ENCODE data around the gene ATP2B2.

Gene ATP2B2

GRCh38 chr3:10453431-10454163, 51.8 kb downstream of the ATP2B2 start:
- Histone ChIP-seq H3K79me2 (ENCODE audit: insufficient read depth, low read length) (no peaks in the 10 kb centered on the region), H3K9ac (ENCODE audit: low read depth, low read length) (no peak overlapping the region), H3K27ac (ENCODE audit: low read length) (no peak overlapping the region), H4K20me1 (ENCODE audit: insufficient read depth, low read length) (no peaks in the 10 kb centered on the region), H3K27me3 (ENCODE audit: insufficient read depth, low read length, poor library complexity) (no peaks in the 10 kb centered on the region), H3K4me2 (ENCODE audit: insufficient read depth, low read length) (no peak overlapping the region), H3K36me3 (ENCODE audit: insufficient read depth, low read length) (no peaks in the 10 kb centered on the region), H3K4me3 (ENCODE audit: low read depth in 1 of 2, low read length in 2 of 2) (no peak overlapping the region), H2AFZ (ENCODE audit: low read depth, low read length) (no peak overlapping the region), H3K4me1 (ENCODE audit: insufficient read depth, low read length) (no peaks in the 10 kb centered on the region), H3K9me3 (ENCODE audit: insufficient read depth, low read length, severe bottlenecking) (no peaks in the 10 kb centered on the region)
- no peak for ATAC-seq (ENCODE audit: insufficient read depth, low read depth)
- DNase-seq, result no peak
- no peak for TF ChIP-seq EZH2 (IDR thresholded peaks at IDR 0.05; ENCODE audit: borderline replicate concordance, low read depth, low read length, severe bottlenecking)
- no peak for TF ChIP-seq CTCF (IDR thresholded peaks at IDR 0.05; ENCODE audit: borderline replicate concordance, extremely low read depth, low read length, poor library complexity, severe bottlenecking)

GRCh38 chr3:10450494-10451440, 54.6 kb downstream of the ATP2B2 start:
- Histone ChIP-seq H3K79me2 (ENCODE audit: insufficient read depth, low read length) (no peaks in the 10 kb centered on the region), H3K36me3 (ENCODE audit: insufficient read depth, low read length) (no peaks in the 10 kb centered on the region)
- TF ChIP-seq EZH2 (IDR thresholded peaks at IDR 0.05; ENCODE audit: borderline replicate concordance, low read depth, low read length, severe bottlenecking), result no peak
- TF ChIP-seq CTCF (IDR thresholded peaks at IDR 0.05; ENCODE audit: borderline replicate concordance, extremely low read depth, low read length, poor library complexity, severe bottlenecking), result no peak

GRCh38 chr3:10449436-10449835, 56.0 kb downstream of the ATP2B2 start:
- DNase-seq, result no peak
- H3K79me2 ChIP-seq (ENCODE audit: insufficient read depth, low read length), result no peaks in the 10 kb centered on the region
- no peak for TF ChIP-seq EZH2 (IDR thresholded peaks at IDR 0.05; ENCODE audit: borderline replicate concordance, low read depth, low read length, severe bottlenecking)
- no peak for TF ChIP-seq CTCF (IDR thresholded peaks at IDR 0.05; ENCODE audit: borderline replicate concordance, extremely low read depth, low read length, poor library complexity, severe bottlenecking)
- no peak overlapping the region for H3K27ac ChIP-seq (ENCODE audit: low read length)
- no peak overlapping the region for H3K4me3 ChIP-seq (ENCODE audit: low read depth in 1 of 2, low read length in 2 of 2)
- no peaks in the 10 kb centered on the region for H4K20me1 ChIP-seq (ENCODE audit: insufficient read depth, low read length)
- ATAC-seq (ENCODE audit: insufficient read depth, low read depth), result no peak
- no peaks in the 10 kb centered on the region for H3K36me3 ChIP-seq (ENCODE audit: insufficient read depth, low read length)
- no peak overlapping the region for H2AFZ ChIP-seq (ENCODE audit: low read depth, low read length)
- no peaks in the 10 kb centered on the region for H3K27me3 ChIP-seq (ENCODE audit: insufficient read depth, low read length, poor library complexity)
- no peak overlapping the region for H3K4me2 ChIP-seq (ENCODE audit: insufficient read depth, low read length)
- no peaks in the 10 kb centered on the region for H3K9me3 ChIP-seq (ENCODE audit: insufficient read depth, low read length, severe bottlenecking)
- no peaks in the 10 kb centered on the region for H3K4me1 ChIP-seq (ENCODE audit: insufficient read depth, low read length)
- H3K9ac ChIP-seq (ENCODE audit: low read depth, low read length), result no peak overlapping the region

More at GRCh38 chr3:10450494-10451440, 54.6 kb downstream of the ATP2B2 start:
- Histone ChIP-seq H3K4me1 (ENCODE audit: insufficient read depth, low read length) (no peaks in the 10 kb centered on the region), H3K27ac (ENCODE audit: low read length) (no peak overlapping the region), H3K4me2 (ENCODE audit: insufficient read depth, low read length) (no peak overlapping the region), H3K9me3 (ENCODE audit: insufficient read depth, low read length, severe bottlenecking) (no peaks in the 10 kb centered on the region), H3K4me3 (ENCODE audit: low read depth in 1 of 2, low read length in 2 of 2) (no peak overlapping the region), H4K20me1 (ENCODE audit: insufficient read depth, low read length) (no peaks in the 10 kb centered on the region), H2AFZ (ENCODE audit: low read depth, low read length) (no peak overlapping the region), H3K9ac (ENCODE audit: low read depth, low read length) (no peak overlapping the region), H3K27me3 (ENCODE audit: insufficient read depth, low read length, poor library complexity) (no peaks in the 10 kb centered on the region)
- peak; percentile 9 for DNase-seq
- no peak for ATAC-seq (ENCODE audit: insufficient read depth, low read depth)
